NCI-H345 treated with DMSO at 0.1 percent for 48 hours (cell line): Measurements from ENCODE around the gene DDX51.

ENCODE experiments used
- DNase-seq: peaks from one replicate; lab custom pipeline; 2025; ENCODE audit not compliant: unreplicated experiment; lab: John Stamatoyannopoulos, UW

Gene DDX51

GRCh38 chr12:132179431-132180362, 35.6 kb upstream of the DDX51 start:
- DNase-seq: no peak

GRCh38 chr12:132178801-132179401, 34.8 kb upstream of the DDX51 start:
- no peak for DNase-seq

GRCh38 chr12:132178316-132178715, 34.2 kb upstream of the DDX51 start:
- no peak for DNase-seq

GRCh38 chr12:132176920-132177551, 32.9 kb upstream of the DDX51 start:
- DNase-seq: no peak

DNA sequence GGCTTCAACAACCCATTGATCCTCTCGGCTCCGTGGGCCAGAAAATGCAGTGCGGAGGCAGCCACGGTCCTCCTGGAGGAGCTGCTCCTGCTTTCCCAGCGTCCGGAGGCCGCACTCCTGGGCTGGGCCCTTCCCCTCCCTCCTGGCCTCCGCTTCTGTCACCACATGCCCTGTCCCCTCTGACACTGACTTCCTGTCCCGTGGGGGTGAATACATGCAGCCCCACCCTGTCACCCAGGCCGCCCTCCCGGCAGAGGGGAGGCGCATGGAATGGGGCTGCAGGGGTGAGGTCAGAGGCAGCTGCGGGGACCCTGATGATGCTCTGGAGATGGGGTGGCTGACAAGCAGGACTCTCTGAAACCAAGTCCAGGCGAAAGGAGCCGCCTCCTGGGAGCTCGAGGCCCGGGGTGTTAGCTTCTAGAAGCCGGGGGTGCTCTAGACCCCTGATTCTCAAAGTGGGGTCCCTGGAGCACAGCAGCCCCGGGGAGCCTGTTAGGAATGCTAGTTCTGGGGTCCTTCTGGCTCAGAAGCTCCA, 32.3 kb upstream of the DDX51 start:
- no peak for DNase-seq

GRCh38 chr12:132175496-132176384, 31.6 kb upstream of the DDX51 start:
- no peak for DNase-seq

DNA sequence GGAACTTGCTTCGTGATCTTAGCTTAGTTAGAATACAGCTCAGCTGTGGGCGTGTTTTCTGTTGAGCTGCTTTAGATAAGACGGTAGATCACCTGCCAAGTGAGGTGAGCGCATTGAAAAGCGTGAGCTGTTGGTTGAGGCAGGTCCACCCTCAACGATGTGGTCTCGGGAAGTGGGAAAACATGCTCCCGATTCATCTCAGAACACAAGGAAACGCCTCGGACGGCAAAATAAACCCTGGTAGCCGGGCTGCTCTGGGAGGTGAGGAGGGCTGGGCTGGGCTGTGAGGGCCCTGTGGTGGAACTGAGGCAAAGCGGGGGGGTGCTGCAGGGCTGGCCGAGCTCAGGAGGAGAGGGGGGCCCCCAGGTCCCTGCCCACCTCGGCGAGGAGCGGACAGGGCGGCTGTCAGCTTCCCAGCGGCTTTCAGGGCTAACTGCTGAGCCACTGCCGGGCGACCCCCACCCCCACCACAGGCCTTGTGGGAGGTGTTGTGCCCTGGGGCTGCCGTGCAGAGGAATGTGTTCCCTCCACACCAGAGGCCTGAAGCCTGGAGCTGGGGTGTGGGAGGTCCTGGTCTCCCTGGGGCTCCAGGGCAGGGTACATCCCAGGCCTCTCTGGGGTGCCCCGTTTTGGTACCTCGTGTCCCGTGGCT, 30.8 kb upstream of the DDX51 start:
- no peak for DNase-seq

DNA sequence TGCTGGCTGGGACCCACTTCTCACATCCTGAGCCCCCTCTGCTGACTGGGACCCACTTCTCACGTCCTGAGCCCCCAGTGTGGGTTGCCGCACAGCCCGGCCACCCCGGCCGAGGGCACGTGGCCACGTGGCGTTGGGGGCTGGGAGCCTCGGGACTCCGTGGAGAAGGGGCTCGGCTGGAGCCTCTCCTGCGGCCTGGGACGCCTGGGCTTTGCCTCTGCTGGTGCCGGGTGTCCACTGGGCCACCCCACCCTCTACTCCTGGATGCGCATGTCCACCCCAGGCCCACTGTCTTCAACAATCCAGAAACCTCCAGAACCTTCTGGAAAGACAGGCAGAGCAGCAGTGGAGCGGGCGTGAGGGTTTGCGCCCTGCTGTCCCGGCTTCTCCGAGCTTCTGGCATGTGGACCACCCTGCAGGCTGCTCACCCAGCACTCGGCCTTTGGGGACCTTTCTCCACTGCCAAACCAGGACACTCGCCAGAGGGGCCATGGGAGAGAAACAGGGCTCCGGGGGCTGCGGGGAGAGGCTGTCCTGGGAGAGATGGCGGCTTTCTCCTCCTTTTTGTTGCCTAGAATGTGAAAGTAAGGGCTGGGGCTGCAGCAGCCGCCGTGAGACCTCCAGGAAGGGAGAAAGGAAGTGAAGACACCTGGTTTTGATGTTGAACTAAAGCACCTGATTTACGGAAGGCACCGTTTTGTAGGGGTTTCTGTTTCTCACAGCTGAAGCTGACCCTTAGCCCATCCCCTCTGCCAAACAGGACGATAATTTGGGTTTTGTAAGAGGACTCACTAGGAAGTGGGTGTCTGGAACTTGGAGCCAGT, 30.1 kb upstream of the DDX51 start:
- no peak for DNase-seq

DNA sequence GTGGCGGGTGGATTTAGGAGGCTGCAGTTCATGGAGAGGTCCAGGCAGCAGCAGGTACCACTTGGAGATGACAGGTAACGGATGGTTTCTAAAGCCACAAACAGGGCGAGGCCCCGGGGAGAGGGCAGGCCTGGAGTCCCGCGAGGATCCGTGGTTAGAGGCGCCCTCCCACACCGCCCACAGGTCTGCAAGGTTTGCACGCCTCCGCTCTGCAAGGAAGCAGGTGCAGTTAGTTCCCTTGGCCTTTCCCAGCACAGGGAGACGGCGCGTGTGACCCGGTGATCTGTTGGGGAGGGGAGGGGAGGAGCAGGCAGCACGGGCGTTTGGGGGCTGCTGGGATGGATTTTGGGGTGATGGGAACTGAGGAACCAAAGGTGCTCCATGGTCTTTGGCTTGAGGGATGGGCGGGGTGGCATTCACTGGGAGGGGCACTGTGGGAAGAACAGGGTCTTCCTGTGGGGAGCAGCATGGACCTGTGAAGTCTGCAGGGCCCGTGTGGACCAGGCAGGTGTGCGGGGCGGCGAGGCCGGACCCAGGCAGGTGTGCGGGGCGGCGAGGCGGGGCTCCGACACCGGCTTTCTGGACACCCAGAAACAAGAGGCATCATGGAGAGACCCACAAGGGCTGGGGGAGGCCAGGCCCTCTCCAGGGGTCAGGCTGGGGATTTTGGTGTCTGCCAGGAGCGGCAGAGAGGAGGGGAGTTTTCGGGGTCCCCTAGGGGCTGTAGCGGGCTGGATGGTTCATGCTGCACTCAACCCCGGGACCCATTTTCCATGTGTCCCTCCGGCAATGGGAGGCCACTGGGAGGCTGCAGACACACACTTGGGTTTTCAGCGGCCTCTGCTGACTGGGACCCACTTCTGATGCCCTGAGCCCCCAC, 29.3 kb upstream of the DDX51 start:
- DNase-seq: no peak

- DNase-seq: no peak
These were observed 28.5 kb upstream of the DDX51 start for GRCh38 chr12:132172619-132173018.

DNA sequence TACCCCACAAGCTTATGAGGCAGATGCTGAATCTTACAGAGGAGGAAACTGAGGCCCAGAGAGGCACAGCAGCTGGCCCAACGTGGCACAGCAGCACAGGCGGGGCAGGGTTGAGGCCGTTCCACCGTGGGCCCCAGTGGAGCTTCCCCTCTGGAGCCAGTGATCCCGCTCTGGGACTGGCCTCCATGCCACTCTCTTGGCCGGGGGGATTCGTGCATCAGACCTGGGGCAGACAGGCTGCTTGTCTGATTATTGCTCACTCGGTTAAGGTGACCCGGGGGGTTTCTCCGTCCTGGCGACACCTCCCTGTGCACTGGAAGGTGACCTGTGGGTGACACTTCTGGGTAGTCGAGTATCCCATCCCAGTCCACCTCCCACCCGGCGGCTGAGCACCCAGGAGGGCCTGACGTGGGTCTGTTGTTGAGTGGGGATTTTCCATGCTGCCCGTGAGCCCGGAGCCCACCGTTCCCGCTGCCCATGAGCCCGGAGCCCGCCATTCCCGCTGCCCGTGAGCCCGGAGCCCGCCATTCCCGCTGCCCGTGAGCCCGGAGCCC, 27.9 kb upstream of the DDX51 start:
- no peak for DNase-seq

- no peak for DNase-seq
These were observed 27.3 kb upstream of the DDX51 start for GRCh38 chr12:132171293-132171967.

DNA sequence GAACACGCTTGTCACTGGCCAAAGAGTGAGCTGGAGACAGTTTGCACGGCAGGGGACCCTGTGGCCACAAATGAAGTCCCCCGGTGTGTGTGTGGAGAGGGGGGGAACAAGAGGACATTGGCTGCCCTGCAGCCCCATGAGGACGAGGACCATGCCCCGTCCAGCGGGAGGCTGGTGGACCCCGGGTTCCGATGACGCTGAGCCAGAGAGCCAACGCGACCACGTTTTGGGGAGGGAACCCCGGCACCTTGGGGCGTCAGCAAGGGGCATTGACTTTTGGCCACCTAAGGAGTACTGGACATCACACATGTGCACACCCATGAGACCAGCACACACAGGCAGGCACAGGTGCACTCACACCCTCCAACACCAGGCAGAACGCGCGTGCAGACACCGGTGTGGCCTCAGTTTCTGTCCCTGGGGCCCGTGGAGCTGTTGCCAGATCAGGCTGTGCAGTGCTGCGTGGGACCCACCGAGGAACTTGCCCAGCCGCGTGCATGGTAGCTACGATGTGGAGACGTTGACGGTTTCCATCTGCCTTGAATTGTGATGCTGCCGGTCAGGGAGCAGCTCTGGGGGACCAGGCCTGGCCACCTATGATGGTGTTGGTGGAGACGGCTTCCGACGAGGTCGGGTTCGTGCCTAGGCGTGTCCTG, 26.6 kb upstream of the DDX51 start:
- no peak for DNase-seq

- no peak for DNase-seq
These were observed 26.0 kb upstream of the DDX51 start for GRCh38 chr12:132170094-132170636.

GRCh38 chr12:132169376-132169775, 25.3 kb upstream of the DDX51 start:
- DNase-seq: no peak

DNA sequence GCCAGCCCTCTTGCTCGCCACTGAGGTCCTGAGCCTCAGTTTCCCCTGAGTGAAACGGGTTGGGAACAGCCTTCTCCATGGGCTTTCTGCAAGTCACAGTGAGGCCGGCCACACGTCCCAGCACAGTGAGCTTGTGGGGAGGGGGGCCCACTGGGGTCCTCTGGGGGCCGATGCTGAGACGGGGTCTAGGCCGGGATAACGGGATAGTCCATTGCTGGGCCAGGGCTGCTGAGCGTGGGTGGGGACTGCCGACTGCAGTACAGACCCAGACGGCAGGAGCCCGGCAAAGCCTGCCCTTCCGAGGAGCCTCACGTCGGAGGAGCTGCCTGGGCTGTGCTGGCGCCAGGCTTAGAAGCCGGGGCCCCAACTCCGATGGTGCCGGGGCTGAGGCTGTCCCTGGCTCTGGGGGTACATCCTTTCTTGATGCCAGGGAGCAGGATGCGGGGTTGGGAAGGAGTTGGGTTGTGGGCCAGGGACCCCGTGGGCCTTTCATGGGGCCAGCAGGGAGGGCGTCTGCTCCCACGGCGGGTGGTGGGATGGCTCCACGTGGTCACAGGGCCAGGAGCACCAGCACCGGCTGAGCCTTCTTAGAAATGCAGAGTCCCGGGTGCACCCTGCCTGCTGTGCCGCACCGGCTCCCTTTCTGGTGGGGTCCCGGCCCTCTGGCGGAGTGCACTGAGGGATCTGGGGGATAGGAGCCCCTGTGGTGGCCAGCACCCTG, 24.4 kb upstream of the DDX51 start:
- DNase-seq: no peak
